ENCODE measurements around the gene FAM184B. TPM values are rescaled to one million over a fixed set of nuclear protein-coding genes. Genes with fewer than 3 reads are reported as not detected.

FAM184B gene
- polyA plus RNA-seq, 3 donors: not detected

DNA sequence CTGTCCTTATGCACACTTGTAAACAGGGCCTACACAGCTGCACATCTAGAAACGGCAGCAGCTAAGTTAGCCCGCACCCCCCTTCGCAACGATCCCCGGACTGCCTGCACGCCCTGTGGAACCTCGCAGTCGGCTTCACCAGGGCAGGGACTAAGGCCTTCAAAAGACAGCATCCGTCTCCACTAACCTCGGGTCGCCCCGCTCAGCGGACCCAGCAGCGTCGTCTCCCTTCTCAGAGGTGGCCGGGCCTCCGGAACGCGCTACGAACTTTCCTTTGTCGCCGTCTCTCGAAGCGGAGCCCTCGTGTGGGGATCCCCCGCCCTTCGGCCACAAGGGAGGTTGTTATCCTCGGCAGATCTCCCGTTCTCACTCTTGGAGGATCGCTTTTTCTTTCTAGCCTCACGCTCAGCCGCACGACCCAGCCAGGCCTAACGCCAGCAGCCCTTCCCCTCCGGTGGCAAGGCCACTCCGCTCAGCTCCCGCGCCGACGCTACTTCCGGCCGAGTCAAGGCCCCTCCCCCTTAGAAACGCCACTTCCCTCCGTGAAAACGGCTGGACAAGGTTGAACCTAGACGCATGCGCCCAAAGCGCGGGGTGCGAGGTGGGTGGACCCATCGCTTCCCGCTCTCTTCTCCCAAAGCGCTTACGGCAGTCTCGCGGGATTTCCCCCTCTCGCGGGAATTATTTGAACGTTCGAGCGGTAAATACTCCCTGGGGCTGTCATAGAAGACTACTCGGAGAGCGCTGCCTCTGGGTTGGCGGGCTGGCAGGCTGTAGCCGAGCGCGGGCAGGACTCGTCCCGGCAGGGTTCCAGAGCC is 29.0 kb upstream of the FAM184B start, which contains the start of the genes DCAF16 and NCAPG:
Gene DCAF16, minus strand, starts transcription at position 498 of the 818 bp plus-strand sequence. CDS start 6,616 bp downstream, outside the sequence.
Gene NCAPG, plus strand, starts transcription at position 720 of the 818 bp plus-strand sequence. CDS start 99 bp downstream, outside the sequence.
- H3K79me2 ChIP-seq (ENCODE audit: insufficient read depth, low read length): peaks cover 95% of the 10 kb centered on the region
- Mint-ChIP-seq H3K27me3 (ENCODE audit: low read depth in 3 of 3) (no peaks in the 10 kb centered on the region), H3K27ac (peak within 1 kb of the TSS; percentile 95 to 99 (median 99)), H3K4me3 (peak within 1 kb of the TSS; percentile 98 to 99), H3K36me3 (peaks cover 6 to 14% of the 10 kb centered on the region in 2 donors), H3K9me3 (no peaks in the 10 kb centered on the region), H3K4me1 (peaks cover 54% of the 10 kb centered on the region)
- peak within 1 kb of the TSS; percentile 83 for H2AFZ ChIP-seq (ENCODE audit: insufficient read depth, low read depth, low read length, poor library complexity, severe bottlenecking)
- intact Hi-C loops (cut with micrococcal nuclease): loop anchor here (5.0 to 10.0 kb wide), 4 partner anchors 196 to 236 kb away; partner anchors contain the start of genes LAP3 (in 2 of the 2), LCORL (in 2 of the 2) and MED28 (in 1 of the 2)
- H3K9me3 ChIP-seq (replicated peaks in 1 of 2; ENCODE audit: control insufficient read depth in 1 of 2, insufficient read depth in 1 of 2, low read length in 2 of 2): no peaks in the 10 kb centered on the region
- H3K4me1 ChIP-seq (ENCODE audit: control insufficient read depth in 1 of 2, insufficient read depth in 2 of 2, low read length in 2 of 2): peaks cover 33 to 68% of the 10 kb centered on the region in 2 donors
- peaks cover 20% of the 10 kb centered on the region for H4K20me1 ChIP-seq (ENCODE audit: insufficient read depth, low read length)
- peak within 1 kb of the TSS; percentile 85 for H3K4me2 ChIP-seq (replicated peaks; ENCODE audit: extremely low read depth, low read length, poor library complexity, severe bottlenecking)
- H3K9ac ChIP-seq (ENCODE audit: insufficient read depth, low read length, poor library complexity, severe bottlenecking): peak within 1 kb of the TSS; percentile 86
- peaks cover 0 to 11% of the 10 kb centered on the region in 2 donors for H3K36me3 ChIP-seq (replicated peaks in 1 of 2; ENCODE audit: control insufficient read depth in 1 of 2, insufficient read depth in 2 of 2, low read length in 2 of 2)
- DNase-seq: peak; percentile 99 to 100 (median 100)
- peak within 1 kb of the TSS; percentile 95 to 97 for H3K27ac ChIP-seq (ENCODE audit: low read depth in 1 of 2, low read length in 2 of 2)
- peak within 1 kb of the TSS; percentile 77 to 83 (median 83) for H3K4me3 ChIP-seq (replicated peaks in 1 of 3; ENCODE audit: low read depth in 2 of 3, low read length in 3 of 3)
- H3K27me3 ChIP-seq (ENCODE audit: control insufficient read depth in 2 of 2, insufficient read depth in 2 of 2, low read length in 2 of 2): no peaks in the 10 kb centered on the region
- TF ChIP-seq CTCF (IDR thresholded peaks at IDR 0.05): no peak
- WGBS (ENCODE audit: insufficient coverage): under 1% methylated on average over 69 of the region's 69 CpGs

GRCh38 chr4:17809667-17810066 is 28.2 kb upstream of the FAM184B start:
- Histone ChIP-seq H3K4me2 (replicated peaks; ENCODE audit: extremely low read depth, low read length, poor library complexity, severe bottlenecking) (peak overlapping the region; percentile 85), H4K20me1 (ENCODE audit: insufficient read depth, low read length) (peaks cover 21% of the 10 kb centered on the region), H3K9ac (ENCODE audit: insufficient read depth, low read length, poor library complexity, severe bottlenecking) (peak overlapping the region; percentile 86), H2AFZ (ENCODE audit: insufficient read depth, low read depth, low read length, poor library complexity, severe bottlenecking) (peak overlapping the region; percentile 75), H3K4me3 (replicated peaks in 1 of 3; ENCODE audit: low read depth in 2 of 3, low read length in 3 of 3) (peak overlapping the region; percentile 75 to 83 (median 83)), H3K79me2 (ENCODE audit: insufficient read depth, low read length) (peaks cover 95% of the 10 kb centered on the region), H3K27ac (ENCODE audit: low read depth in 1 of 2, low read length in 2 of 2) (peak overlapping the region; percentile 95 to 97), H3K9me3 (replicated peaks in 1 of 2; ENCODE audit: control insufficient read depth in 1 of 2, insufficient read depth in 1 of 2, low read length in 2 of 2) (no peaks in the 10 kb centered on the region), H3K36me3 (replicated peaks in 1 of 2; ENCODE audit: control insufficient read depth in 1 of 2, insufficient read depth in 2 of 2, low read length in 2 of 2) (peaks cover 2 to 19% of the 10 kb centered on the region in 2 donors), H3K27me3 (ENCODE audit: control insufficient read depth in 2 of 2, insufficient read depth in 2 of 2, low read length in 2 of 2) (no peaks in the 10 kb centered on the region), H3K4me1 (ENCODE audit: control insufficient read depth in 1 of 2, insufficient read depth in 2 of 2, low read length in 2 of 2) (peaks cover 33 to 65% of the 10 kb centered on the region in 2 donors)
- peak overlapping the region; percentile 98 to 99 for H3K4me3 Mint-ChIP-seq
- no peaks in the 10 kb centered on the region for H3K27me3 Mint-ChIP-seq (ENCODE audit: low read depth in 3 of 3)
- intact Hi-C loops (cut with micrococcal nuclease): loop anchor here (5.0 to 10.0 kb wide), 4 partner anchors 195 to 235 kb away; partner anchors contain the start of genes LAP3 (in 2 of the 2), LCORL (in 2 of the 2) and MED28 (in 1 of the 2)
- no peak for DNase-seq
- TF ChIP-seq CTCF (IDR thresholded peaks at IDR 0.05): no peak
- WGBS (ENCODE audit: insufficient coverage): no CpG with 5 or more reads among the region's 7 CpGs
- H3K36me3 Mint-ChIP-seq: peaks cover 7 to 20% of the 10 kb centered on the region in 2 donors
- H3K27ac Mint-ChIP-seq: peak overlapping the region; percentile 95 to 99 (median 99)
- no peaks in the 10 kb centered on the region for H3K9me3 Mint-ChIP-seq
- peaks cover 54% of the 10 kb centered on the region for H3K4me1 Mint-ChIP-seq

All from CD14-positive monocyte (primary cell).